ENCODE results near the gene PRPS1. TPM values are rescaled to one million over a fixed set of nuclear protein-coding genes. Genes with fewer than 3 reads are reported as not detected.
A peak's percentile ranks its signal among the peaks of the same experiment; 100 is the strongest.

The PRPS1 gene
- total and polyA plus RNA-seq, 4 donors = 11.7 to 42.0 (median 33.0) TPM

GRCh38 chrX:107659286-107659685 is 31.0 kb downstream of the PRPS1 start:
- no peak for TF ChIP-seq CTCF (IDR thresholded peaks at IDR 0.05; ENCODE audit: control extremely low read depth, extremely low read depth)
- 43 to 78% methylated on average over 4 of the region's 4 CpGs for WGBS, 2 donors
- H3K36me3 ChIP-seq (ENCODE audit: control insufficient read depth in 4 of 4, insufficient read depth in 4 of 4, low read length in 4 of 4) = no peaks in the 10 kb centered on the region
- peaks cover 0 to 9% (median 0%) of the 10 kb centered on the region in 5 donors for H3K4me1 ChIP-seq (ENCODE audit: control insufficient read depth in 5 of 5, insufficient read depth in 5 of 5, low read length in 5 of 5)
- ATAC-seq (ENCODE audit: insufficient read depth, low FRiP score) (no peak), DNase-seq (no peak)
- H3K27me3 ChIP-seq (ENCODE audit: control insufficient read depth in 3 of 3, insufficient read depth in 3 of 3, low read length in 2 of 3) = peaks cover 0 to 21% (median 10%) of the 10 kb centered on the region in 3 donors
- no peak overlapping the region for H3K27ac ChIP-seq (ENCODE audit: low read depth in 1 of 2, low read length in 1 of 2)
- no peak overlapping the region for H3K9ac ChIP-seq (ENCODE audit: insufficient read depth in 1 of 2, low read length in 2 of 2)
- no peaks in the 10 kb centered on the region for H3K9me3 ChIP-seq (ENCODE audit: control insufficient read depth in 4 of 4, insufficient read depth in 3 of 4, low read length in 3 of 4)
- H3K4me3 ChIP-seq = no peak overlapping the region

GRCh38 chrX:107659768-107660167 is 31.5 kb downstream of the PRPS1 start:
- DNase-seq (peak; percentile 42 to 86 (median 77)), ATAC-seq (ENCODE audit: insufficient read depth, low FRiP score) (no peak)
- Histone ChIP-seq H3K4me1 (ENCODE audit: control insufficient read depth in 5 of 5, insufficient read depth in 5 of 5, low read length in 5 of 5) (peaks cover 0 to 6% (median 0%) of the 10 kb centered on the region in 5 donors), H3K27me3 (ENCODE audit: control insufficient read depth in 3 of 3, insufficient read depth in 3 of 3, low read length in 2 of 3) (peaks cover 0 to 21% (median 10%) of the 10 kb centered on the region in 3 donors), H3K9ac (ENCODE audit: insufficient read depth in 1 of 2, low read length in 2 of 2) (no peak overlapping the region), H3K27ac (ENCODE audit: low read depth in 1 of 2, low read length in 1 of 2) (no peak overlapping the region), H3K36me3 (ENCODE audit: control insufficient read depth in 4 of 4, insufficient read depth in 4 of 4, low read length in 4 of 4) (no peaks in the 10 kb centered on the region), H3K9me3 (ENCODE audit: control insufficient read depth in 4 of 4, insufficient read depth in 3 of 4, low read length in 3 of 4) (no peaks in the 10 kb centered on the region), H3K4me3 (no peak overlapping the region)
- WGBS, 2 donors = 60 to 70% methylated on average over 1 of the region's 1 CpG
- TF ChIP-seq CTCF (IDR thresholded peaks at IDR 0.05; ENCODE audit: control extremely low read depth, extremely low read depth) = peak; percentile 64

GRCh38 chrX:107662145-107662544 is 33.8 kb downstream of the PRPS1 start:
- no peak overlapping the region for H3K27ac ChIP-seq (ENCODE audit: low read depth in 1 of 2, low read length in 1 of 2)
- 36 to 58% methylated on average over 3 of the region's 3 CpGs for WGBS, 2 donors
- no peaks in the 10 kb centered on the region for H3K9me3 ChIP-seq (ENCODE audit: control insufficient read depth in 4 of 4, insufficient read depth in 3 of 4, low read length in 3 of 4)
- DNase-seq = no peak
- TF ChIP-seq CTCF (IDR thresholded peaks at IDR 0.05; ENCODE audit: control extremely low read depth, extremely low read depth) = no peak
- H3K9ac ChIP-seq (ENCODE audit: insufficient read depth in 1 of 2, low read length in 2 of 2) = no peak overlapping the region
- H3K36me3 ChIP-seq (ENCODE audit: control insufficient read depth in 4 of 4, insufficient read depth in 4 of 4, low read length in 4 of 4) = no peaks in the 10 kb centered on the region
- no peaks in the 10 kb centered on the region for H3K4me1 ChIP-seq (ENCODE audit: control insufficient read depth in 5 of 5, insufficient read depth in 5 of 5, low read length in 5 of 5)
- H3K4me3 ChIP-seq = no peak overlapping the region
- H3K27me3 ChIP-seq (ENCODE audit: control insufficient read depth in 3 of 3, insufficient read depth in 3 of 3, low read length in 2 of 3) = peaks cover 0 to 11% (median 10%) of the 10 kb centered on the region in 3 donors
- ATAC-seq (ENCODE audit: insufficient read depth, low FRiP score) = no peak

- 21 to 70% methylated on average over 5 of the region's 5 CpGs for WGBS, 2 donors
- ATAC-seq (ENCODE audit: insufficient read depth, low FRiP score) = no peak
- Histone ChIP-seq H3K36me3 (ENCODE audit: control insufficient read depth in 4 of 4, insufficient read depth in 4 of 4, low read length in 4 of 4) (no peaks in the 10 kb centered on the region), H3K4me3 (no peak overlapping the region), H3K9ac (ENCODE audit: insufficient read depth in 1 of 2, low read length in 2 of 2) (no peak overlapping the region), H3K27me3 (ENCODE audit: control insufficient read depth in 3 of 3, insufficient read depth in 3 of 3, low read length in 2 of 3) (peaks cover 0 to 11% (median 10%) of the 10 kb centered on the region in 3 donors), H3K9me3 (ENCODE audit: control insufficient read depth in 4 of 4, insufficient read depth in 3 of 4, low read length in 3 of 4) (no peaks in the 10 kb centered on the region), H3K27ac (ENCODE audit: low read depth in 1 of 2, low read length in 1 of 2) (no peak overlapping the region), H3K4me1 (ENCODE audit: control insufficient read depth in 5 of 5, insufficient read depth in 5 of 5, low read length in 5 of 5) (no peaks in the 10 kb centered on the region)
- DNase-seq = no peak
- no peak for TF ChIP-seq CTCF (IDR thresholded peaks at IDR 0.05; ENCODE audit: control extremely low read depth, extremely low read depth)
Observed at GRCh38 chrX:107662824-107663223, 34.5 kb downstream of the PRPS1 start.
